GM12874 (cell line): Measurements from ENCODE around the gene CDH23.

Experiments
- CTCF ChIP-seq: IDR thresholded peaks from 2 replicates; pipeline ENCODE4 v1.5.1; 2011; ENCODE audit warnings: low read depth, mild to moderate bottlenecking, control low read depth, low read length, moderate library complexity; ENCODE audit not compliant: insufficient read depth

Gene CDH23

GRCh38 chr10:71811351-71811750 is 414.6 kb downstream of the CDH23 start:
- no peak for TF ChIP-seq CTCF

- TF ChIP-seq CTCF: peak; percentile 95
Measured at GRCh38 chr10:71812016-71812912, 415.5 kb downstream of the CDH23 start.

- TF ChIP-seq CTCF: no peak
Measured at GRCh38 chr10:71812913-71813590, 416.3 kb downstream of the CDH23 start.

GRCh38 chr10:71814922-71815411 is 418.2 kb downstream of the CDH23 start:
- no peak for TF ChIP-seq CTCF

GRCh38 chr10:71815515-71816130 is 418.9 kb downstream of the CDH23 start:
- TF ChIP-seq CTCF: no peak

GRCh38 chr10:71816421-71816851 is 419.7 kb downstream of the CDH23 start:
- no peak for TF ChIP-seq CTCF

- no peak for TF ChIP-seq CTCF
Measured at GRCh38 chr10:71816936-71817618, 420.4 kb downstream of the CDH23 start.
